ENCODE results near the gene RCC2.
"Not testable (repeated sequence)": the region's sequence is repeated elsewhere in the genome, so short reads cannot be mapped to it uniquely, and the experiment has no call there.

RCC2 gene

GRCh38 chr1:17414022-17414421 lies 25.5 kb downstream of the RCC2 start:
- no peak for DNase-seq

GRCh38 chr1:17412093-17412870 lies 27.2 kb downstream of the RCC2 start:
- DNase-seq: no peak

GRCh38 chr1:17409391-17409811 lies 30.1 kb downstream of the RCC2 start:
- no peak for DNase-seq

GRCh38 chr1:17407786-17408514 lies 31.5 kb downstream of the RCC2 start:
- DNase-seq: not testable (repeated sequence)

- DNase-seq: not testable (repeated sequence)
These were observed 32.6 kb downstream of the RCC2 start for GRCh38 chr1:17406760-17407475.

- no peak for DNase-seq
These were observed 33.3 kb downstream of the RCC2 start for GRCh38 chr1:17405898-17406759.

- no peak for DNase-seq
These were observed 34.7 kb downstream of the RCC2 start for GRCh38 chr1:17404820-17405219.

GRCh38 chr1:17404034-17404684 lies 35.3 kb downstream of the RCC2 start:
- DNase-seq: no peak

- DNase-seq: no peak
These were observed 36.4 kb downstream of the RCC2 start for GRCh38 chr1:17403081-17403480.

GRCh38 chr1:17401841-17402240 lies 37.6 kb downstream of the RCC2 start:
- DNase-seq: no peak

GRCh38 chr1:17400725-17401341 lies 38.6 kb downstream of the RCC2 start:
- DNase-seq: no peak

- no peak for DNase-seq
These were observed 41.4 kb downstream of the RCC2 start for GRCh38 chr1:17397910-17398695.

GRCh38 chr1:17393230-17393629 lies 46.2 kb downstream of the RCC2 start:
- DNase-seq: no peak

- no peak for DNase-seq
These were observed 47.2 kb downstream of the RCC2 start for GRCh38 chr1:17392199-17392740.

- DNase-seq: no peak
These were observed 58.3 kb downstream of the RCC2 start for GRCh38 chr1:17381161-17381560.

- peak; percentile 81 for DNase-seq
These were observed 62.0 kb downstream of the RCC2 start for GRCh38 chr1:17377325-17377953.

- no peak for DNase-seq
These were observed 63.8 kb downstream of the RCC2 start for GRCh38 chr1:17375651-17376050.

- no peak for DNase-seq
These were observed 66.5 kb downstream of the RCC2 start for GRCh38 chr1:17372955-17373354.

- DNase-seq: no peak
These were observed 67.6 kb downstream of the RCC2 start, which contains the start of gene PADI6 for GRCh38 chr1:17371896-17372295. Gene PADI6 (plus strand): TSS chr1:17372196. CDS start chr1:17372246, 50 bp downstream.

GRCh38 chr1:17370618-17371017 lies 68.9 kb downstream of the RCC2 start:
- DNase-seq: no peak
